ENCODE measurements around the gene TIMM22.

Gene TIMM22

GRCh38 chr17:1002771-1003555 is 6.0 kb downstream of the TIMM22 start:
- DNase-seq = no peak

GRCh38 chr17:1003633-1003971 is 6.7 kb downstream of the TIMM22 start:
- no peak for DNase-seq

DNA sequence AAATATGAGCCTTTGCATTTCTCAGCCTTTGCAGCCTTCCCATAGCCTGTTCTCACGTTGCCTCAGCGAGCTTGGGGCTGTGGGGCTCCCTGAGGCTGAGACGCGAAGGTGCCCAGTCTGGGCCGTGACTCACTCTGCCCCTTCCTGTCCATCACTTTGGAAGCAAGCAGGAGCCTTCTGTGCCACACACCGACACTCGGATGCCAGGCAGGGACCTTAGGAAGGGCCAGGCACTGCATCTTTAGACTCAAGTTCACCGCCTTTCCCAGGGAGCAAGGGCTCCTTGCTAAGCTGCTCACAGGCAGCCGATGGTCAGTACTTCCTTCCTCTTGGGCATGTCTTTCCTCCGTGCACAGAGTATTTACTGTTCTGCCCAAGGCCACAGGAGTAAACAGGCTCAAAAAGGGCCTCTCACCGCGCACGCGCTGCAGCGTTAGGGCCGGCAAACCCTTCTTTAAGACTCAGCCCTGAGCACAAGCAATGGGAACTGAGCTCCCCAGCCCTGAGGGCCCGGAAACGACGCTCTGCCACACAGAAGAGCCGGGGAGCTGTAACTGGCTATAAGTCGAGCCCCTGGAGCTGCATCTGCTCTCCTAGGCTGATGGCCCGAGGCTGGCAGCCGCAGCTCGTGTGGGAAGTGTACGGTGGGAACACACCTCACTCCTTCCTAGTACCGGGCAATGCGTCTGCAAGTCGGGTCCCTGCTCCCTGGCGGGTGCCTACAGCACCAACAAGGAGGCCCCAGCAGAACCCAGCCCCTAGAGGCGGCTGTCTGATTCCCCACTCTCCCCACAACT is 7.2 kb downstream of the TIMM22 start:
- DNase-seq = no peak

- no peak for DNase-seq
Observed at GRCh38 chr17:1004769-1005295, 7.9 kb downstream of the TIMM22 start.

DNA sequence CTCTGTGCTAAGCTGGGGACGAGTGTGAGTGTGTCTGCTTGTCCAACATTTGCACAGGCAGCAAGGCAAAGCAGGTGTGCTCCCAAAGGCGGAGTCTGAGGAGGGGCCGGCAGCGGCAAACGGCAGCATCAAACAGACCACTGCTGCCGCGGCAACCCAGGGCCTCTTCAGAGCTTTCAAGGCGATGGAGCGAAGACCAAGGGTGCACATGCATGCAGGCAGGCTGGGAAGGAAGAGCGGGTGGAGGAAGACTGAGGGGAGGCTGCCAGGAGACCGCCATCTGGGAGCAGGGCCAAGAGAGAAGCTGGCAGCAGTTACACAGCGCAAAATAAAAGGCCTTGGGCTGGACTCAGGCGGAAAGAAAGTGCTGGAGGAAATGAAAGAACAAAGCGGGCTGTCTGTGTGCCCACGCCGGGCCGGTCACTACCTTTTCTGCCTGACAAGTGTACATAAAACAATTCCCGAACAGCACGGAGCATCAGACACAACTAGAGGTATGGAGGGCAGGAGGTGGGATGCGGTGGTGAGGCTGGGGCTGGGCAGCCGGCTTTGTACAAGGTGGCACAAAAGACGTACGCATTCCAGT is 8.5 kb downstream of the TIMM22 start:
- no peak for DNase-seq

DNA sequence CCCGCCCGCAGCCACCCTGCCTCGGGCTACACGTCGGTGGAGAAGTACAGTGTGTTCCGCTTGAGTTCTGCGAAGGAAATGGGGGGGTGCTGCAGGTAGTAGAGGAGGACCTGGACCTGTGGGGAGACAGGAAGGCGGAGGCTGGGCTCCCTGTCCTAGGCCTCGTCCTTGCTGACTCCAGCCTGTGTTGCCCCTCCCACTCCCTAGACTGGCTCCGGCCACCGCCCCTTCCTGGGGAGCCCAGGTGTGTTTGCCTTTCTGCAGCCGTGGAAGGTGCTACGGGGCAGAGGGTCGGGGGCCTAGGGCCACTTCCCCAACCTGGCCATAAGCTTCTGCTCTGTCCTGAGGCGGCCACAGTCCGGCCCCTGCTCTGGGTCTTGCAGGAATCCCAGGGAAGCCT is 9.1 kb downstream of the TIMM22 start:
- no peak for DNase-seq

- no peak for DNase-seq
Observed at GRCh38 chr17:1007310-1008007, 10.5 kb downstream of the TIMM22 start.

GRCh38 chr17:1008008-1008761 is 11.3 kb downstream of the TIMM22 start:
- no peak for DNase-seq

DNA sequence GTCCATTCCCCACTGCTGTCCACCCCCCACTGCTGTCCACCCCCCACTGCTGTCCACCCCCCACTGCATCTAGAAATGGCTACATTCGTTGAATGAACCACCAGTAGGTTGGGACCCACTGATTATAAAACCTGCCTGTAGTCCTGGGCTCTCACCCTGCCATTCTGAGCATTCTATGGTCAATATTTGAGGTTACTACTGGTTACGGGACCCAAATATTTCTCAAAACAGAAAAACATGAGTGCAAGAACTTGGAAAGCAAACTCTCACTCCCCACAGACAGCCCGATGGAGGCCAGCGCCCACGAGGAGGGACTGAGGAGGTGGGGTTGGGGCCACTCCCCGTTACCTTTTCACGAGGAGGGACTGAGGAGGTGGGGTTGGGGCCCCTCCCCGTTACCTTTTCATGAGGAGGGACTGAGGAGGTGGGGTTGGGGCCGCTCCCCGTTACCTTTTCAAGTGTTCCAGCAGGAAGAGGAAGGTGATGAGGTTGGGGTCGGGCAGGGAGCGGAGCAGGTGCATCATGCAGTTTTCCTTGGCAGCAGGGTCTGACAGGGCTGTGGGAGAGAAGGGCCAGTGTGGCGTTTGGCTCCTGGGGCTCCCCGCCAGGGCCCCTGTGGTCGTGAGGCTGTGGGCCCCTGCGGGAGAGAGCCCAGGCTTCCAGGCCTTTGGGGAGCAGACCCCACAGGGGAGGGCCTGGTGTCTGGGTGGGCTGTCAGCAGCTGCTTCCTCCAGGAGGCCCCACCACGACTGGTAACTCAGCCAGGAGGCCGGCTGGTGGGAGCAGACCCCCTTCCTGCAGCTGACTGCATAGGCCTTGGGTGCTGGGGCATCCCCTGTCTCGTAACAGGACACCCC is 12.5 kb downstream of the TIMM22 start:
- no peak for DNase-seq

- DNase-seq = no peak
Observed at GRCh38 chr17:1010086-1010450, 13.1 kb downstream of the TIMM22 start.

DNA sequence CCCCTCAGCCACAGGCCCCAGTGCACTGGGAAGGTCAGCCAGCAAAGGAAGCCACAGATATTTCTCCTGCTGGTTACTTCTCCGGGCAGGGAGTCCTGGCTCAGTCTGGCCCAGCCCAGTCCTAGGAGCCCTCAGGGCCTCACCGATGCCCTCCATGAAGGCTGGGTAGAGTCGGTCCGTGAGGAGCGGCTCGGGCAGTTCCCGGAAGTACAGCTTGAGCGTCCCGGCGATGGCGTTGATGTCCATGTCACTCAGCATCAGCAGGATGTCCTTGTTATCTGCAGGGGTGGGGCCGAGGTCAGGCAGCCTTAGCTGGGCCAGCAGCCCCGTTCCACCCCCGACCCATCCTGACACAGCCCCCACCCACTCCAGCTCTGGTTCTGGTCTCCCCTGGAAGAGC is 13.7 kb downstream of the TIMM22 start:
- DNase-seq = no peak

DNA sequence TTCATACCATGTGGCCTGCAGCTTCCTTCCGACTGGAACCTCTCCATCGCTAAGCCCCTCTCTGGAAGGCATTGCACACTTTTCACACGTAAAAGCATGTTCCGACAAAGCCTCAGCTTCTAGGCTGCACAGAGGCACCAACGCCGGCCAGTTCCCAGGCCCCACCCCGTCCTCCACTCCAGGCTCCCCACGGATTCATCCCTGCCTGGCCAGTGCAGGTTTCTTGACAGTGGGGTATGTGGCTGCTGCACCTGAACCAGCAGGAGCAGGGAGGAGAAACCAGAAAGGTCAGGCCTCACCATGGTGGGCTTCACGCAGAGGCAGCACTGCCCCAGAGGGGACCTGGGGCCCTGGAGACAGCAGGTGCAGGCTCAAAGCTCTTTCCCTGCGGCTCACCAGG is 14.2 kb downstream of the TIMM22 start:
- no peak for DNase-seq

DNA sequence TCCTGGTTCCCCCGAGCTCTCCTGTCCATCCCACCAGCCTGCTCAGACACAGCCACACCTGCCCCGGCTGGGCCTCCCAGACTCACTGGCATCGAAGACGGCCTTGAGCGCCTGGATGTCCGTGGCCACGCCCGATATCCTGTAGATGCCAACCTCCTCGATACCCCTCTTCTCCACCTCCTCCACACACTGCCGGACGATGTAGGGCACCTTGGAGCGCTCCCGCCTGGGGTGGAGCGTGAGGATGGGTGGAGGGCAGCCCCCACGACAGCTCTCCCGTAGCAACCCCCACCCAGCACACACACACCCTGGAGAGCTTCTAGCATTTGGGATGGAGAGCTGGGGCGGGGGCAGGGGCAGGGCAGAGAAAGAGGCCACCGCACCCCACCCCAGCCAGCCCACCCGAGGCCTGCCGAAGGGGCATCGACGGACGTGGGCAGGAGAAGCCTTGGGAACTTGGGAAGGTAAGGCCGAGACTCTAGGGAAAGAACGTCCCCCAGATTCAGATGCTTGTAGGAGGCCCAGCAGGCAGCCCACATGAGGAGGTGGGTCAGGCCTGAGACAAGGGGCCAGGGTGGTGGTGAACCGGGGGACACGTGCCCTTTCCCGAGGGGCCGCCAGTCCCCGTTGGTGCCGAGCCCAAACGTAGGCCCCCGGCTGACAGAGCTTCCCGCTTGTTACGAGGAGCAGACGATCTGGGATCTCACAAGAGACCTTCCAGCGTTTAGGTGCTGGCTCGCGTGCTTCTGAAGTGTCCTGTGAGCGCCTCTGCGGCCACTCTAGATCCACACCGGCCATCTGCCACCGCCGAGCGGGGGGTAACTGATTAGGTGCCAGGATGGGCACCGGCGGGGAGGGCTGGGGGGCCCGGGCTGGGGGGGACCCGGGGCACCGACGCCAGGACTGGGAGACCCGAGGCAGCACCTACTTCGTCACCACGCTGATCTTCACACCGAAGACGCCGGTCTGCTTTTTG is 15.1 kb downstream of the TIMM22 start:
- no peak for DNase-seq

DNA sequence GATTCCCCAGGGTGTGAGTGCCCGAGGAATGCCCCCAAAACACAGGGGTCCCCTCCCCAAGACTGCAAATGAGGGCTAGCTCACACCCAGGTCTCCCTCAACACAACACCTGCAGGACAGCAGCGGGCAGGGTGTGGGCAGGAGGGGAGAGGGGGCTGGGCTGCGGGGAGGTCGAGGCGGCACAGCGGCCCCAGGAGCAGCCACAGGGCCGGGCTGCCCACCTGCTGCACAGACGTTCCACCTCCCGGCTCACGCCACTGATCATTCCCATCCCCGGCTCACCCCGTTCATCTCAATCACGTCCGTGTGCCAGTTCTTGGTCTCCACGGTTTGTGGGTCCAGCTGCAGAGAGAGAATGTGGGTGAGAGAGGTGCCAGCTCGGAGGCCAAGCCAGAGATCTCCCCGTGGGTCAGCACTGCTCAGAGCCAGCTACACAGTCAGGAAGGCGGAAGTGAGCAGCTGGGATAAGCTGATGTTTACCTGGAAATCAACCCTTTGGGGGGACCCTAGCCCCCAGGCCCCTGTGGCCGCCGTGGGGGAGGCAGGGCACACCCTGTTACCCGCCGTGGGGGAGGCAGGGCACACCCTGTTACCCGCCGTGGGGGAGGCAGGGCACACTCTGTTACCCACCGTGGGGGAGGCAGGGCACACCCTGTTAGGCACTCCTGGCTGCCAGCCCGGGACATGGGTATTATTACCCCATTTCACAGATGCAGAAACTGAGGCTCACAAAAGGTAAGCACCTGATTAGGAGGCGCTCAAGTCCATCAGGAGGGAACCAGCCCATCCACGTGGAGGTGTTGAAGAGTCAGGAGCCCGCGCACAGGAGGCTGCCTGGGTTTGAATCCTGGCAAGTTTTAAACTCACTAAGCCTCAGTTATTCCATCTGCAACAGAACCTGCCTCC is 16.1 kb downstream of the TIMM22 start:
- DNase-seq = no peak

DNA sequence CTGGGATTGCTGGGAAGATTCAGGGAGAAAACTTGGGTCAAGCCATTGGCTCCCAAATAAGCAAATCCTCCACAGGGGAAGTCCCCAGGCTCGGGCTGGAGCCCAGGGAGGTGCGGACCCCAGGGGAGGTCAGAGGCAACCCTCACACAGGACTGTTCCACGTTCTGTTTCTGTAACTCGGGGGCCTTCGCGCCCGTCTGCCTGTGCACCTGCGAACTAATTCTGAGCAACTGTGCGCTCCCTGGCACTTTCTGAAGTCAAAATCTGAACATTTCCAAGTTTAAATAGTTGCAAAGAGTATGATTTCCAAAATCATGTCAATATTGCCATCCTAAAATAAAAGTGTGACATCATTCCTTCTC is 16.8 kb downstream of the TIMM22 start:
- no peak for DNase-seq

DNA sequence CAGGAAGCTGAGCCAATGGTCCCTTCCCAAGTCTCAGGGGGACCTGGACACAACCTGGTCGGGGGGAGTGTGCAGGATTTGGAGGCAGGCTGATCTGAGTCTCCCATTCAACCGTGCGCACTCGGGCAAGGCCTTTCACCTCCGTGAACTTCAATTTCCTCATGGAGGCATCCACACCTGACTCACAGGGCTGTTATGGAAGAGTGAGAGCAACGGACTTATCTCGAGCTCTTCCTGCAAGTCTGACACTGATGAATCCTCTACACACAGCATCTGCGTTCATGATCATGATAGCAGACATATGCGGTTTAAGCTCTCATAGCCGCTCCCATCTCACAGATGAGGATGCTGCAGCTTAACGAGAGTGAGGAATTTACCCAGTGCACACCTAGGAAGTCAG is 21.6 kb downstream of the TIMM22 start:
- DNase-seq = no peak

- DNase-seq = no peak
Observed at GRCh38 chr17:1019451-1019850, 22.5 kb downstream of the TIMM22 start.

- DNase-seq = no peak
Observed at GRCh38 chr17:1021147-1021546, 24.2 kb downstream of the TIMM22 start.

Data from CD4-positive, alpha-beta T cell treated with Interleukin-4 for 1 hour (primary cell).